A549 (cell line): ENCODE results near the gene RHO.

Experiments
- CTCF ChIP-seq: fragments of >200 bp; sonication (Bioruptor Twin); formaldehyde crosslinking; IDR thresholded peaks from 3 replicates; pipeline ENCODE4 v1.5.1; 2016
- ZC3H11A ChIP-seq: fragments of 450-650 bp; IDR thresholded peaks from 2 replicates; pipeline ENCODE4 v1.6.1; 2014; ENCODE audit warnings: antibody characterized with exemption, mild to moderate bottlenecking

GRCh38 chr3:129543156-129543790 is 14.8 kb downstream of the RHO start, which contains the start of gene H1-8:
- TF ChIP-seq CTCF (no peak), ZC3H11A (no peak)
